ENCODE data around the gene RHOD.

DNA sequence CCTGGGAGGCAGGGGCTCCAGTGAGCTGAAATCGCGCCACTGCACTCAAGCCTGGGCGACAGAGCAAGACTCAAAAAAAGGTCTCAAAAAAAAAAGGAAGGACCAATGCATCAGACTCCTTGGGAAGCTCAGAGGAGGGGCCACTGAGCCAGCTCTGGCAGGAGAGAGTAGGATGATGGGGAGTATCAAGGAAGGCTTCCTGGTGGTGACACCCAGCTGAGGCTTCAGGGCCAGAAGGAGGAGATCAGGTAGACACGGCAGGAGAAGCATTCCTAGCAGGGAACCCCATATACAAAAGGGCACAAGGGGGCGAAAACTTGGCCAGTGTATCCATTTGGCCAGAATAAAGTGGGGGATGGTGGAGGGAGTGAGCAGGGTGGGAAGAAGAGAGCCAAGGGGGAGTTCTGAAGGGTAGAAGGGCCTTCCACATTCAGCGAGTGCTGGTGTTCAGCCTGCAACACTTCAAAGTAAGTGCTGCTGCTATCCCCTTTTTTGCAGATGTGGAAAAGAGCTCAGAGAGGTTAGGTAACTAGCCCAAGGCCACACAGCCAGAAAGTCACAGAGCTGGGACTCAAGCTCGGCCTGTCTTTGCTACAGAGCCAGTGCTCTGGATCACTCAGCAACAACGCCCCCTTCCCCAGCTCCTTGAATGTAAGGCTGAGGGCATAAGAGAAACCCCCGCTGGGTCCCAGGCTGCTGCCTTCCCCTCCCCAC, 5.3 kb upstream of the RHOD start:
- TF ChIP-seq, protein P1, sequence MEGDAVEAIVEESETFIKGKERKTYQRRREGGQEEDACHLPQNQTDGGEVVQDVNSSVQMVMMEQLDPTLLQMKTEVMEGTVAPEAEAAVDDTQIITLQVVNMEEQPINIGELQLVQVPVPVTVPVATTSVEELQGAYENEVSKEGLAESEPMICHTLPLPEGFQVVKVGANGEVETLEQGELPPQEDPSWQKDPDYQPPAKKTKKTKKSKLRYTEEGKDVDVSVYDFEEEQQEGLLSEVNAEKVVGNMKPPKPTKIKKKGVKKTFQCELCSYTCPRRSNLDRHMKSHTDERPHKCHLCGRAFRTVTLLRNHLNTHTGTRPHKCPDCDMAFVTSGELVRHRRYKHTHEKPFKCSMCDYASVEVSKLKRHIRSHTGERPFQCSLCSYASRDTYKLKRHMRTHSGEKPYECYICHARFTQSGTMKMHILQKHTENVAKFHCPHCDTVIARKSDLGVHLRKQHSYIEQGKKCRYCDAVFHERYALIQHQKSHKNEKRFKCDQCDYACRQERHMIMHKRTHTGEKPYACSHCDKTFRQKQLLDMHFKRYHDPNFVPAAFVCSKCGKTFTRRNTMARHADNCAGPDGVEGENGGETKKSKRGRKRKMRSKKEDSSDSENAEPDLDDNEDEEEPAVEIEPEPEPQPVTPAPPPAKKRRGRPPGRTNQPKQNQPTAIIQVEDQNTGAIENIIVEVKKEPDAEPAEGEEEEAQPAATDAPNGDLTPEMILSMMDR (IDR thresholded peaks at IDR 0.05) = no peak
- TF ChIP-seq POLR2A (IDR thresholded peaks at IDR 0.05) = no peak
